ENCODE data around the gene SACM1L. TPM values are rescaled to one million over a fixed set of nuclear protein-coding genes. Genes with fewer than 3 reads are reported as not detected.
A peak's percentile ranks its signal among the peaks of the same experiment; 100 is the strongest.

SACM1L gene
- total and polyA plus RNA-seq, 2 of the 13 experiments (the other 11 are each of a cell fraction or from before 2014, with no cell fraction given): 15.1 to 27.8 TPM

GRCh38 chr3:45646051-45646585 is 43.1 kb upstream of the SACM1L start (continued):
- peak; percentile 82 for TF ChIP-seq RXRB (CRISPR knock-in tag; IDR thresholded peaks at IDR 0.05; ENCODE audit: borderline replicate concordance)
- TF ChIP-seq CC2D1A (CRISPR knock-in tag; IDR thresholded peaks at IDR 0.05): no peak
- no peak for TF ChIP-seq ZNF792 (CRISPR knock-in tag; IDR thresholded peaks at IDR 0.05)
- 0 out of 2 replicates have a peak, but pooled peaks have one; percentile 11 for TF ChIP-seq MED1 (CRISPR knock-in tag; IDR thresholded peaks at IDR 0.05)
- no peak for TF ChIP-seq SOX13 (IDR thresholded peaks at IDR 0.05)
- TF ChIP-seq SOX13 (CRISPR knock-in tag; conservative IDR thresholded peaks at IDR 0.05 in 1 of 2, IDR thresholded peaks at IDR 0.05 in 1 of 2): no peak
- TF ChIP-seq, protein P1, sequence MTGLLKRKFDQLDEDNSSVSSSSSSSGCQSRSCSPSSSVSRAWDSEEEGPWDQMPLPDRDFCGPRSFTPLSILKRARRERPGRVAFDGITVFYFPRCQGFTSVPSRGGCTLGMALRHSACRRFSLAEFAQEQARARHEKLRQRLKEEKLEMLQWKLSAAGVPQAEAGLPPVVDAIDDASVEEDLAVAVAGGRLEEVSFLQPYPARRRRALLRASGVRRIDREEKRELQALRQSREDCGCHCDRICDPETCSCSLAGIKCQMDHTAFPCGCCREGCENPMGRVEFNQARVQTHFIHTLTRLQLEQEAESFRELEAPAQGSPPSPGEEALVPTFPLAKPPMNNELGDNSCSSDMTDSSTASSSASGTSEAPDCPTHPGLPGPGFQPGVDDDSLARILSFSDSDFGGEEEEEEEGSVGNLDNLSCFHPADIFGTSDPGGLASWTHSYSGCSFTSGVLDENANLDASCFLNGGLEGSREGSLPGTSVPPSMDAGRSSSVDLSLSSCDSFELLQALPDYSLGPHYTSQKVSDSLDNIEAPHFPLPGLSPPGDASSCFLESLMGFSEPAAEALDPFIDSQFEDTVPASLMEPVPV (CRISPR knock-in tag; IDR thresholded peaks at IDR 0.05): no peak
- peak; percentile 57 for TF ChIP-seq HIC2 (CRISPR knock-in tag; IDR thresholded peaks at IDR 0.05; ENCODE audit: low read depth)
- peak; percentile 65 for TF ChIP-seq HNF4A (CRISPR knock-in tag; IDR thresholded peaks at IDR 0.05)
- no peak for TF ChIP-seq ZNF7 (CRISPR knock-in tag; IDR thresholded peaks at IDR 0.05)
- TF ChIP-seq ZFP62 (CRISPR knock-in tag; IDR thresholded peaks at IDR 0.05): no peak
- TF ChIP-seq, protein P2, sequence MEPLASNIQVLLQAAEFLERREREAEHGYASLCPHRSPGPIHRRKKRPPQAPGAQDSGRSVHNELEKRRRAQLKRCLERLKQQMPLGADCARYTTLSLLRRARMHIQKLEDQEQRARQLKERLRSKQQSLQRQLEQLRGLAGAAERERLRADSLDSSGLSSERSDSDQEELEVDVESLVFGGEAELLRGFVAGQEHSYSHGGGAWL (CRISPR knock-in tag; IDR thresholded peaks at IDR 0.05): no peak
- 0 out of 2 replicates have a peak, but pooled peaks have one; percentile 66 for TF ChIP-seq ZNF3 (CRISPR knock-in tag; IDR thresholded peaks at IDR 0.05)
- no peak for TF ChIP-seq ERF (CRISPR knock-in tag; IDR thresholded peaks at IDR 0.05)
- TF ChIP-seq KLF11 (CRISPR knock-in tag; IDR thresholded peaks at IDR 0.05): no peak
- TF ChIP-seq BORCS8-MEF2B (CRISPR knock-in tag; IDR thresholded peaks at IDR 0.05): no peak
- TF ChIP-seq SALL1 (CRISPR knock-in tag; IDR thresholded peaks at IDR 0.05): peak; percentile 38; the same call in 1 of the 2 replicates
- 0 out of 2 replicates have a peak, but pooled peaks have one; percentile 30 for TF ChIP-seq ZBTB7A (CRISPR knock-in tag; IDR thresholded peaks at IDR 0.05)
